Gastroesophageal sphincter (tissue), 3 donors: ENCODE results near the gene PFDN1.

Experiments used
- POLR2AphosphoS5 ChIP-seq: sonication (generic); formaldehyde crosslinking; IDR thresholded peaks from one replicate; pipeline ENCODE4 v1.6.1; 2017; ENCODE audit warnings: antibody characterized with exemption
- TF ChIP-seq, protein P1 (sequence below), 4 experiments: fragments of 200-600 bp in 2 of 4; fragments of 450-650 bp in 2 of 4; sonication (generic) in 1 of 4; IDR thresholded peaks; one replicate each; pipeline ENCODE4 v1.5.1; 2017 to 2019; ENCODE audit warnings: antibody characterized with exemption in 4 of 4, mild to moderate bottlenecking in 2 of 4, moderate library complexity in 2 of 4

- peak; percentile 59 for TF ChIP-seq POLR2AphosphoS5
- TF ChIP-seq, protein P1, sequence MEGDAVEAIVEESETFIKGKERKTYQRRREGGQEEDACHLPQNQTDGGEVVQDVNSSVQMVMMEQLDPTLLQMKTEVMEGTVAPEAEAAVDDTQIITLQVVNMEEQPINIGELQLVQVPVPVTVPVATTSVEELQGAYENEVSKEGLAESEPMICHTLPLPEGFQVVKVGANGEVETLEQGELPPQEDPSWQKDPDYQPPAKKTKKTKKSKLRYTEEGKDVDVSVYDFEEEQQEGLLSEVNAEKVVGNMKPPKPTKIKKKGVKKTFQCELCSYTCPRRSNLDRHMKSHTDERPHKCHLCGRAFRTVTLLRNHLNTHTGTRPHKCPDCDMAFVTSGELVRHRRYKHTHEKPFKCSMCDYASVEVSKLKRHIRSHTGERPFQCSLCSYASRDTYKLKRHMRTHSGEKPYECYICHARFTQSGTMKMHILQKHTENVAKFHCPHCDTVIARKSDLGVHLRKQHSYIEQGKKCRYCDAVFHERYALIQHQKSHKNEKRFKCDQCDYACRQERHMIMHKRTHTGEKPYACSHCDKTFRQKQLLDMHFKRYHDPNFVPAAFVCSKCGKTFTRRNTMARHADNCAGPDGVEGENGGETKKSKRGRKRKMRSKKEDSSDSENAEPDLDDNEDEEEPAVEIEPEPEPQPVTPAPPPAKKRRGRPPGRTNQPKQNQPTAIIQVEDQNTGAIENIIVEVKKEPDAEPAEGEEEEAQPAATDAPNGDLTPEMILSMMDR (IDR thresholded peaks at IDR 0.05): no peak
Observed at GRCh38 chr5:140295414-140295813, 7.5 kb downstream of the PFDN1 start.
